Cardiac fibroblast (primary cell): ENCODE measurements around the gene AGRP.

Experiments used
- DNase-seq, 2 donors: peaks; one replicate each; pipeline versions ENCODE4 v3.0.0 to v3.0.0-alpha.2; 2010; ENCODE audit warnings: low read depth in 2 of 2
- H3K4me3 ChIP-seq, 2 donors: replicated peaks in 1 of 2; 1 replicate in 1 of 2; 2 replicates in 1 of 2; pipeline ENCODE4 v1.5.1; 2011; ENCODE audit warnings: low read depth in 2 of 2, low read length in 2 of 2, mild to moderate bottlenecking in 2 of 2, moderate library complexity in 1 of 2
- CTCF ChIP-seq: IDR thresholded peaks from one replicate; pipeline ENCODE4 v1.5.1; 2011; ENCODE audit warnings: low read depth, mild to moderate bottlenecking, low read length, inconsistent platforms

AGRP gene

GRCh38 chr16:67445126-67445426 is 38.3 kb downstream of the AGRP start:
- DNase-seq, result no peak
- TF ChIP-seq CTCF, result no peak
- no peak overlapping the region for H3K4me3 ChIP-seq

GRCh38 chr16:67444259-67445125 is 38.9 kb downstream of the AGRP start:
- no peak for TF ChIP-seq CTCF
- DNase-seq, result no peak
- no peak overlapping the region for H3K4me3 ChIP-seq

- H3K4me3 ChIP-seq, result no peak overlapping the region
- DNase-seq, result peak in 1 of 2 donors; percentile 57
- TF ChIP-seq CTCF, result no peak
Observed at GRCh38 chr16:67443265-67443664, 40.1 kb downstream of the AGRP start.

GRCh38 chr16:67442581-67443255 is 40.6 kb downstream of the AGRP start:
- TF ChIP-seq CTCF, result no peak

GRCh38 chr16:67441907-67442306 is 41.4 kb downstream of the AGRP start:
- DNase-seq, result no peak
- H3K4me3 ChIP-seq, result no peak overlapping the region

More at GRCh38 chr16:67442581-67443255, 40.6 kb downstream of the AGRP start:
- DNase-seq, result no peak
- H3K4me3 ChIP-seq, result no peak overlapping the region

GRCh38 chr16:67441271-67441753 is 42.0 kb downstream of the AGRP start:
- no peak for DNase-seq
- TF ChIP-seq CTCF, result no peak

More at GRCh38 chr16:67441907-67442306, 41.4 kb downstream of the AGRP start:
- no peak for TF ChIP-seq CTCF

More at GRCh38 chr16:67441271-67441753, 42.0 kb downstream of the AGRP start:
- H3K4me3 ChIP-seq, result no peak overlapping the region
